Stomach (tissue), 4 donors: Measurements from ENCODE around the gene PIPOX.

Source experiments
- CTCF ChIP-seq, 7 experiments: fragments of 450-650 bp in 4 of 7; fragments of 200-600 bp in 3 of 7; sonication (generic) in 3 of 7; IDR thresholded peaks; one replicate each; pipeline ENCODE4 v1.5.1; 2016 to 2019; ENCODE audit warnings: antibody characterized with exemption in 7 of 7, control low read depth in 2 of 7, mild to moderate bottlenecking in 1 of 7
- EP300 ChIP-seq: sonication (generic); formaldehyde crosslinking; IDR thresholded peaks from one replicate; pipeline ENCODE4 v1.6.1; 2017; ENCODE audit warnings: antibody characterized with exemption
- POLR2A ChIP-seq, 4 donors: fragments of 450-650 bp; IDR thresholded peaks; one replicate each; pipeline ENCODE4 v1.6.1; 2016; ENCODE audit warnings: antibody characterized with exemption in 4 of 4, control low read depth in 2 of 4, mild to moderate bottlenecking in 1 of 4, moderate library complexity in 1 of 4
- POLR2AphosphoS5 ChIP-seq, 3 donors: sonication (generic); formaldehyde crosslinking; IDR thresholded peaks; one replicate each; pipeline ENCODE4 v1.6.1; 2016; ENCODE audit warnings: antibody characterized with exemption in 3 of 3

DNA sequence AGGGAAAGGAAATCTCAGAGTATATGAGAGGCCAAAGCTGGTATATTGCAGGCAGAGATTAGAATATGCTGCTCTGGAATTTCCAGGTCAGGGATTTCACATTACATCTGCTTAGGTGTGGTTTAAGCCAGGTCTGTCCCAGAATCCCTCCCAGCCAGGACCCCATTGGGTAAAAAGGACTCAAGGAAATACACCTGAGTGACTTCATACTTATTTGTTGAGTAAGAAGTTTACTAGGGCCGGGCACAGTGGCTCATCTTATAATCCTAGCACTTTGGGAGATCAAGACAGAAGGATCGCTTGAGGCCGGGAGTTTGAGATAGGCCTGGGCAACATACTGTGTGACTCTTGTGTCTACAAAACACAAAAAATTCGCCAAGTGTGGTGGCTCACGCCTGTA lies 7.2 kb downstream of the PIPOX start:
- TF ChIP-seq POLR2AphosphoS5 (IDR thresholded peaks at IDR 0.05) (no peak), CTCF (IDR thresholded peaks at IDR 0.05) (no peak), EP300 (no peak), POLR2A (IDR thresholded peaks at IDR 0.05) (no peak)
